ENCODE measurements around the gene KCTD17. TPM values are rescaled to one million over a fixed set of nuclear protein-coding genes. Genes with fewer than 3 reads are reported as not detected.

The KCTD17 gene
- total RNA-seq, 1 experiment from 2014 or later = 19.8 TPM

DNA sequence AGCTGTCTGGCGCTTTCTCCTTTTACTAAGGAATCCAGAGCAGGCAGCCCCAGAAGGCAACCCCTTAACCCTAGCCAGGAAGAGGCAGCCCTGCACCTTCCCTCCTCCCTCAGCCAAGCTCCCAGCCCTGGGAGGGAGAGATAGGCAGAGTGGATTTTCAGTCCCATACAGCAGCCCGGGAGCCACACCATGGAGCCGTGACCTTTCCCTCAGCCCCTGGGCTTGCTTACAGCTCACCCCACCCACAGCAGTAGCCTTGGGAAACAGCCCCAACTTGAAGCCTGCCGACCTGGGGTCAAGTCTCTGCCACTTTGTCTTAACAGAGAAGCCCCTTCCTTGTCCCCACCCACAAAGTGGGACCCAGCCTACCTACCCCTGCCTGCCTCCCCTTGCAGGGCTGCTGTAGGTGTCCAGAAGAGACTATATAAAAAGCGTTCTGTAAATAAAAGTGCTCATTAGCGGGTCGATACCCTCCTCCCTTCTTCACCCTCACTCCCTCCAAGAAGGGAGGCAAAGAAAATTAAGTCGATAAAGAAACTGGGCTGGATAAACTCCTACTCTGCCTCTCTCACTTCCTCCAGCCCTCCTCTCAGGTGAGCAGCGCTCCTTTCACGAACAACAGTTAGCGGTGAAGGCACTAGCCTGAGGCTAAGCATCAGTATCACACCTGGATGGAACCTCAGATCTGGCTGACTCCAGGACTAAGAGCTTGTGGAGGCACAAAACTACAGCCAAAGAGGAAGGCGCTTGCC, 36.5 kb upstream of the KCTD17 start:
- Mint-ChIP-seq H3K9me3 (ENCODE audit: low read depth, unreplicated experiment) (no peaks in the 10 kb centered on the region), H3K36me3 (ENCODE audit: insufficient read depth, unreplicated experiment) (peaks cover 63% of the 10 kb centered on the region), H3K27me3 (ENCODE audit: unreplicated experiment) (peaks cover 4% of the 10 kb centered on the region), H3K27ac (ENCODE audit: unreplicated experiment) (peak overlapping the region; percentile 53), H3K4me3 (ENCODE audit: low read depth, unreplicated experiment) (no peak overlapping the region), H3K4me1 (ENCODE audit: low read depth, unreplicated experiment) (peaks cover 26% of the 10 kb centered on the region)
- DNase-seq = no peak
- BruUV-seq (replicated peaks) = no TSS peak
- intact Hi-C loops (cut with micrococcal nuclease; ENCODE audit: unreplicated experiment) = no loop called here
- TF ChIP-seq, protein P1, sequence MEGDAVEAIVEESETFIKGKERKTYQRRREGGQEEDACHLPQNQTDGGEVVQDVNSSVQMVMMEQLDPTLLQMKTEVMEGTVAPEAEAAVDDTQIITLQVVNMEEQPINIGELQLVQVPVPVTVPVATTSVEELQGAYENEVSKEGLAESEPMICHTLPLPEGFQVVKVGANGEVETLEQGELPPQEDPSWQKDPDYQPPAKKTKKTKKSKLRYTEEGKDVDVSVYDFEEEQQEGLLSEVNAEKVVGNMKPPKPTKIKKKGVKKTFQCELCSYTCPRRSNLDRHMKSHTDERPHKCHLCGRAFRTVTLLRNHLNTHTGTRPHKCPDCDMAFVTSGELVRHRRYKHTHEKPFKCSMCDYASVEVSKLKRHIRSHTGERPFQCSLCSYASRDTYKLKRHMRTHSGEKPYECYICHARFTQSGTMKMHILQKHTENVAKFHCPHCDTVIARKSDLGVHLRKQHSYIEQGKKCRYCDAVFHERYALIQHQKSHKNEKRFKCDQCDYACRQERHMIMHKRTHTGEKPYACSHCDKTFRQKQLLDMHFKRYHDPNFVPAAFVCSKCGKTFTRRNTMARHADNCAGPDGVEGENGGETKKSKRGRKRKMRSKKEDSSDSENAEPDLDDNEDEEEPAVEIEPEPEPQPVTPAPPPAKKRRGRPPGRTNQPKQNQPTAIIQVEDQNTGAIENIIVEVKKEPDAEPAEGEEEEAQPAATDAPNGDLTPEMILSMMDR (IDR thresholded peaks at IDR 0.05; ENCODE audit: unreplicated experiment) = no peak
- CTCF ChIA-PET = interaction anchor here (1.1 to 1.5 kb wide), 2 partner anchors 29 to 38 kb away, joined by 3 to 5 read pairs; no protein-coding TSS in a partner anchor

DNA sequence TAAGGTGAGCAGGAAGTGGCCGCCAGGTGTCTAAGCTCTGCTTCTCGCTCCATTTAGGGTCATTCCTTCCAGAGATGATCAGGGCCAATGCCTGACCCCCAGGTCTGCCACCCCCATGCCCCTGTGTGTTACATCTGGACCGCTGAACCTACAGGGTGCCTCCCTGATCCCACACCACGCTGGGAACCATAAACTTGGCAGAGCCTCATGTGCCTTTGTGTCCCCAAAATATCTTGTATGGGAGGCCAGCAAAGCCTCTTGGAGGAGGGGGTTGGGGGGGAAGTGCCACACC, 36.0 kb upstream of the KCTD17 start:
- Mint-ChIP-seq H3K4me1 (ENCODE audit: low read depth, unreplicated experiment) (peaks cover 26% of the 10 kb centered on the region), H3K4me3 (ENCODE audit: low read depth, unreplicated experiment) (no peak overlapping the region), H3K27ac (ENCODE audit: unreplicated experiment) (peak overlapping the region; percentile 53), H3K36me3 (ENCODE audit: insufficient read depth, unreplicated experiment) (peaks cover 63% of the 10 kb centered on the region), H3K9me3 (ENCODE audit: low read depth, unreplicated experiment) (no peaks in the 10 kb centered on the region), H3K27me3 (ENCODE audit: unreplicated experiment) (no peaks in the 10 kb centered on the region)
- DNase-seq = no peak
- TF ChIP-seq, protein P1 (IDR thresholded peaks at IDR 0.05; ENCODE audit: unreplicated experiment) = no peak
- BruUV-seq (replicated peaks) = no TSS peak
- intact Hi-C loops (cut with micrococcal nuclease; ENCODE audit: unreplicated experiment) = no loop called here
- CTCF ChIA-PET = interaction anchor here (1.1 to 1.5 kb wide), 2 partner anchors 29 to 38 kb away, joined by 3 to 5 read pairs; no protein-coding TSS in a partner anchor

DNA sequence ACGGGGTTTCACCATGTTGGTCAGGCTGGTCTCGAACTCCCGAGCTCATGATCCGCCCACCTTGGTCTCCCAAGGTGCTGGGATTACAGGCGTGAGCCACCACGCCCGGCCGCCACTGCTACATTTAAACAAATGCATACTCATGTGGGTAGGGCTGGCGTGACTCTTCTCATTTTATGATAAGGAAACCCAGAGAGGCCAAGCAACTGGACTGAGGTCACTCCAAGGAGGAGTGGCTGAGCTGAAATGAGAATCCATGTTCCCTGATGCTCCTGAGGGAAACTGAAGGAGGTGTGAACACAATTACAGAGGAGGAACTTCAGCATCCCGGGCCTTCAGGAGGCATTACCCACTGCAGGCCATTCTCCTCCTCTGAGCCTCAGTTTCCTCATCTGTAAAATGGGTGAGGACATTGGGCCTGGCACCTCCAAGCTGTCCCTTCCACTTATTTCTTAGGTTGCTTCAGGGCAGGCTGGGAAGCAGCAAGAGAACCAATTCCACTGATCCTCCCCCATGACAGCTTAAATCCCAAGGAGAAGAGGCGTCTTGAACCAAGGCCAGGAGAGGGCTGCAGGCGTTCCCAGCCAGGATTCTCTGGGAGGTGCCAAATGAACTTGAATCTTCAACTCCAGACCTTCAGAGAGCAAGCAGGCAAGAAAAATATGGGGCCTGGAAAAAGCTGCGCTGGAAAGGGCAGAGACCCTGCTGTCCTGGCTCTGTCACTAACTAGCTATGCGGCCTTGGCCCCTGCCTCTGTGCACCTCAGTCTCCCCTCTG, 35.2 kb upstream of the KCTD17 start:
- Mint-ChIP-seq H3K9me3 (ENCODE audit: low read depth, unreplicated experiment) (no peaks in the 10 kb centered on the region), H3K4me3 (ENCODE audit: low read depth, unreplicated experiment) (peak overlapping the region; percentile 95), H3K27ac (ENCODE audit: unreplicated experiment) (no peak overlapping the region), H3K27me3 (ENCODE audit: unreplicated experiment) (no peaks in the 10 kb centered on the region), H3K36me3 (ENCODE audit: insufficient read depth, unreplicated experiment) (peaks cover 62% of the 10 kb centered on the region), H3K4me1 (ENCODE audit: low read depth, unreplicated experiment) (peaks cover 29% of the 10 kb centered on the region)
- CTCF ChIA-PET = interaction anchor here (1.0 kb wide), 1 partner anchor 10 kb away, joined by 3 read pairs; no protein-coding TSS in a partner anchor
- TF ChIP-seq, protein P1 (IDR thresholded peaks at IDR 0.05; ENCODE audit: unreplicated experiment) = no peak
- no TSS peak for BruUV-seq (replicated peaks)
- intact Hi-C loops (cut with micrococcal nuclease; ENCODE audit: unreplicated experiment) = no loop called here
- DNase-seq = no peak

DNA sequence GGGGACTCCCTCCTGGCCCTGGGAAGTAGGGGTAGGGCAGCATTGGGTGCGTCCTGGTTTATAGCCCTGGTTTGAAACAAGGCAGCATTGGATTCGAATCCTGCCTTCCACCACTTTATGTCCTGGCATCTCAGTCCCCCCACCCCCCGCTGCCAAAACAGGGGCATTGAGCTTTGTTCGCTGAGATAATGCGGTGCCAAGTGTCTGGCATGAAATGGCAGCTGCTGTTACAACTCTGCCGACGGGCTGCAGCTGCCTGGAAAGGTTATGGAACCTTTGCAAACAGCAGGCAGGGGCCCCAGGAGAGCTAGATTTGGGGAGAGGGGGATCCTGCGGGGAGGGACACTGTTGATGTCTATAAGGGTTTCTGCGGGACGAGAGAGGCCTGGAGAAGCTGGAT, 34.2 kb upstream of the KCTD17 start:
- Mint-ChIP-seq H3K9me3 (ENCODE audit: low read depth, unreplicated experiment) (no peaks in the 10 kb centered on the region), H3K27ac (ENCODE audit: unreplicated experiment) (no peak overlapping the region), H3K27me3 (ENCODE audit: unreplicated experiment) (no peaks in the 10 kb centered on the region), H3K36me3 (ENCODE audit: insufficient read depth, unreplicated experiment) (peaks cover 63% of the 10 kb centered on the region), H3K4me3 (ENCODE audit: low read depth, unreplicated experiment) (peak overlapping the region; percentile 95), H3K4me1 (ENCODE audit: low read depth, unreplicated experiment) (peaks cover 40% of the 10 kb centered on the region)
- intact Hi-C loops (cut with micrococcal nuclease; ENCODE audit: unreplicated experiment) = no loop called here
- no peak for DNase-seq
- TF ChIP-seq, protein P1 (IDR thresholded peaks at IDR 0.05; ENCODE audit: unreplicated experiment) = no peak
- no TSS peak for BruUV-seq (replicated peaks)
- CTCF ChIA-PET = interaction anchor here (0.6 to 1.0 kb wide), 2 partner anchors 11 to 468 kb away, joined by 3 read pairs; no protein-coding TSS in a partner anchor

Measured in Calu3 (cell line).